NCI-H2227 (cell line): Measurements from ENCODE around the gene MBD2.

Source experiments
- DNase-seq: peaks from one replicate; lab custom pipeline; 2025; ENCODE audit not compliant: unreplicated experiment; lab: John Stamatoyannopoulos, UW

MBD2 gene

DNA sequence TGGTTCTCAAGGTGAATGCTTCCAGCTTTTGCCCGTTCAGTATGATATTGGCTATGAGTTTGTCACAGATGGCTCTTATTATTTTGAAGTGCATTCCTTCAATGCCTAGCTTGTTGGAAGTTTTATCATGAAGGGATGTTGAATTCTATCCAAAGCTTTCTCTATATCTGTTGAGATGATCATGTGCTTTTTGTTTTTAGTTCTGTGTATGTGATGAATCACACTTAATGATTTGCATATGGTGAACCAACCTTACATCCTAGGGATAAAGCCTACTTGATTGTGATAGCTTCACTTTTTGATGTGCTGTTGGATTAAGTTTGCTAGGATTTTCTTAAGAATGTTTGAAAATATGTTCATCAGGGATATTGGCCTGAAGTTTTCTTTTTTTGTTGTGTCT lies 112.1 kb downstream of the MBD2 start:
- DNase-seq = no peak

DNA sequence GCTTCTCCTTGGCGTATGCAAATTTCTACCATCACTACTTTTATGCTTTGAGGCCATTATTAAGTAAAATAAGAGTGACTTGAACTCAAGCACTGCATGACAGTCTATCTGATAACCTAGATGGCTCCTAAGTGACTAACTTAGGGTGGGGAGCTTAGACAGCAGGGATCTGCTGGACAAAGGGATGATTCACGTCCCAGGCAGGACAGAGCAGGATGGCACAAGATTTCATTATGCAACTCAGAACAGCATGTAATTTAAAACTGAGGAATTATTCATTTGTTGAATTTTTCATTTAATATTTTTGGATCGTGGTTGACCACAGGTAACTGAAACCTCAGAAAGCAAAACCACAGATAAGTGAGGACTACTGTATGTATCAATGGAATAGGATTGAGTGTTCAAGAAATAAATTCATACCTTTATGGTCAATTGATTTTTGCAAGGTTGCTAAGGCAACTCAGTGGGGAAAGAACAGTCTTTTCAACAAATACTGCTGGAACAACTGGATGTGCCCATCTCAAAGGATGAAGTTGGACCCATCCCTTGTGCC lies 115.3 kb downstream of the MBD2 start:
- DNase-seq = no peak

DNA sequence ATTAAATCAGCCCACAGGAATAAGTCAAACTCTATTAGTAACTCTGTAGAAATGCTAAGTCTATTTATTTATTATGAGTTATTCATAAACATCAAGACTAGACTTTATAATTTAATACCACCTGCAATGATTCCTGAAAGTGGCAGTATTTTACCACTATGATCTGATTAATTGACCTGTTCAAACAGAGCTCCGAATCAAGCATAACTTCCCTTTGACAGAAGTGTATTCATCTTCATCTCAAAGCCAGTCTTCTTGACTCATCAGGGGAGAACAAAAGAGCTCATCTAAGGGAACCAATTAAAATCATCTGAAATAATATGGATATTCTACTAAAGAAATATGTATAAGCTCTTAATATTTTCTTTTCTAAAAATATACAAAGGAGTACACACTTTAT lies 122.3 kb downstream of the MBD2 start:
- DNase-seq = no peak
